Gastroesophageal sphincter (tissue), 3 donors: ENCODE data around the gene C2orf92.
"Not testable (repeated sequence)": the region's sequence is repeated elsewhere in the genome, so short reads cannot be mapped to it uniquely, and the experiment has no call there.

Experiments used
- CTCF ChIP-seq, 4 experiments: fragments of 200-600 bp in 2 of 4; fragments of 450-650 bp in 2 of 4; sonication (generic) in 1 of 4; IDR thresholded peaks; one replicate each; pipeline ENCODE4 v1.5.1; 2017 to 2019; ENCODE audit warnings: antibody characterized with exemption in 4 of 4, mild to moderate bottlenecking in 2 of 4, moderate library complexity in 2 of 4
- EP300 ChIP-seq: sonication (generic); formaldehyde crosslinking; IDR thresholded peaks from one replicate; pipeline ENCODE4 v1.6.1; 2017; ENCODE audit warnings: antibody characterized with exemption, mild to moderate bottlenecking
- POLR2A ChIP-seq, 2 donors: fragments of 450-650 bp; IDR thresholded peaks; one replicate each; pipeline ENCODE4 v1.6.1; 2017; ENCODE audit warnings: antibody characterized with exemption in 2 of 2, mild to moderate bottlenecking in 2 of 2, moderate library complexity in 1 of 2
- POLR2AphosphoS5 ChIP-seq: sonication (generic); formaldehyde crosslinking; IDR thresholded peaks from one replicate; pipeline ENCODE4 v1.6.1; 2017; ENCODE audit warnings: antibody characterized with exemption

GRCh38 chr2:97622976-97623375, 46.5 kb upstream of the C2orf92 start:
- TF ChIP-seq POLR2AphosphoS5; CTCF (IDR thresholded peaks at IDR 0.05); EP300; POLR2A (IDR thresholded peaks at IDR 0.05): not testable (repeated sequence)
